K562 (cell line): ENCODE measurements around the gene ATXN2L. TPM values are rescaled to one million over a fixed set of nuclear protein-coding genes. Genes with fewer than 3 reads are reported as not detected.

Source experiments
- CREB1 ChIP-seq, 2 experiments: sonication (generic) in 1 of 2; formaldehyde crosslinking in 1 of 2; IDR thresholded peaks; 2 replicates each; pipeline versions ENCODE4 v1.6.1 to v1.8.0; 2012 to 2022; ENCODE audit warnings: inconsistent platforms in 1 of 2, mild to moderate bottlenecking in 1 of 2, missing genetic modification reagents in 1 of 2, moderate library complexity in 1 of 2
- CTCFL ChIP-seq: IDR thresholded peaks from 2 replicates; pipeline ENCODE4 v1.6.1; 2011; ENCODE audit warnings: borderline replicate concordance, low read depth, mild to moderate bottlenecking, moderate library complexity, low read length; ENCODE audit not compliant: insufficient read depth, poor library complexity, severe bottlenecking
- GATAD2B ChIP-seq: fragments of 450-650 bp; IDR thresholded peaks from 2 replicates; pipeline ENCODE4 v1.6.1; 2017; ENCODE audit warnings: mild to moderate bottlenecking, borderline replicate concordance
- GTF2F1 ChIP-seq: IDR thresholded peaks from 2 replicates; pipeline ENCODE4 v1.6.1; 2011; ENCODE audit warnings: low read depth, low read length, improper control_type of control experiment
- GTF3C2 ChIP-seq: IDR thresholded peaks from 3 replicates; pipeline ENCODE4 v1.6.1; 2011; ENCODE audit warnings: borderline replicate concordance, mild to moderate bottlenecking, moderate library complexity; ENCODE audit not compliant: insufficient read length; ENCODE audit errors: extremely low read depth
- HMGXB4 ChIP-seq: sonication (generic); formaldehyde crosslinking; IDR thresholded peaks from 2 replicates; pipeline ENCODE4 v1.8.1; 2023; ENCODE audit warnings: mild to moderate bottlenecking, missing genetic modification reagents
- KLF13 ChIP-seq: fragments of 450-650 bp; IDR thresholded peaks from 2 replicates; pipeline ENCODE4 v1.6.1; 2016; ENCODE audit warnings: missing genetic modification characterization, low read depth, mild to moderate bottlenecking, missing compliant biosample characterization, moderate library complexity, borderline replicate concordance
- MAX ChIP-seq: sonication (generic); formaldehyde crosslinking; IDR thresholded peaks from 2 replicates; pipeline ENCODE4 v1.9.0; 2022; ENCODE audit warnings: mild to moderate bottlenecking, missing genetic modification reagents
- NCOA4 ChIP-seq: fragments of 450-650 bp; IDR thresholded peaks from 2 replicates; pipeline ENCODE4 v1.6.1; 2018; ENCODE audit warnings: mild to moderate bottlenecking; ENCODE audit not compliant: partially characterized antibody
- POLR2B ChIP-seq: fragments of 450-650 bp; IDR thresholded peaks from 2 replicates; pipeline ENCODE4 v1.6.1; 2018; ENCODE audit warnings: low read depth; ENCODE audit not compliant: partially characterized antibody
- POLR2G ChIP-seq: fragments of 200-400 bp; formaldehyde crosslinking; IDR thresholded peaks from 2 replicates; pipeline ENCODE4 v1.6.1; 2017; ENCODE audit warnings: low read depth, mild to moderate bottlenecking, antibody characterized with exemption, low read length, moderate library complexity
- RBFOX2 ChIP-seq: fragments of 200-400 bp; formaldehyde crosslinking; IDR thresholded peaks from 2 replicates; pipeline ENCODE4 v1.6.1; 2017; ENCODE audit warnings: low read depth, mild to moderate bottlenecking, low read length, moderate library complexity
- SUPT5H ChIP-seq: fragments of 450-650 bp; IDR thresholded peaks from 2 replicates; pipeline ENCODE4 v1.6.1; 2016
- ZNF436 ChIP-seq: fragments of 250-450, 450-650 bp; sonication (Bioruptor Pico); formaldehyde crosslinking; IDR thresholded peaks from 2 replicates; pipeline ENCODE4 v1.7.0; 2020; ENCODE audit warnings: mild to moderate bottlenecking
- polyA plus RNA-seq, 8 experiments: library from polyadenylated mRNA; depleted of rRNA in 4 of 8; stranded (reverse) in 5 of 8; unstranded in 3 of 8; fragments of >200 nt; fragmentation: Nextera tagmentation in 2 of 8; fragmentation: Illumina TruSeq in 1 of 8; extraction: Ambion mirVana in 2 of 8; extraction: Trizol in 1 of 8; gene quantifications; 2 replicates each; pipeline versions ENCODE4 v1.2.1 to v1.2.3, GENCODE V29; 2011 to 2014; ENCODE audit warnings: inconsistent platforms in 1 of 8, missing spikeins in 1 of 8
- total RNA-seq, 7 experiments: library from RNA; depleted of rRNA in 6 of 7; stranded (reverse); fragments of >200 nt in 6 of 7; fragmentation: Illumina TruSeq in 2 of 7; extraction: Trizol in 2 of 7; gene quantifications; 2 replicates each; pipeline versions ENCODE4 v1.2.1 to v1.2.3, GENCODE V29; 2011 to 2021; ENCODE audit warnings: low replicate concordance in 1 of 7

ATXN2L gene
- total and polyA plus RNA-seq, 9 of the 15 experiments (the other 6 are each of a cell fraction or from before 2014, with no cell fraction given), result 3.8 to 280 (median 37.2) TPM

- TF ChIP-seq GTF3C2 (no peak), ZNF436 (CRISPR knock-in tag) (no peak), CREB1 (IDR thresholded peaks at IDR 0.05) (no peak), CREB1 (CRISPR knock-in tag; IDR thresholded peaks at IDR 0.05) (no peak), CTCFL (peak; percentile 7), HMGXB4 (CRISPR knock-in tag) (no peak), POLR2G (peak; percentile 74), POLR2B (peak; percentile 20), SUPT5H (peak; percentile 53), KLF13 (tag) (peak; percentile 98), GATAD2B (no peak), MAX (CRISPR knock-in tag) (no peak), RBFOX2 (peak; percentile 66), NCOA4 (no peak), GTF2F1 (no peak)
Measured at GRCh38 chr16:28835864-28836760, 13.3 kb downstream of the ATXN2L start (continued).
